Loucy (cell line): ENCODE results near the gene SLC19A1.

ENCODE experiments used
- CTCF ChIP-seq: fragments of 200-600 bp; sonication (generic); conservative IDR thresholded peaks from 2 replicates; pipeline ENCODE4 v1.5.1; 2014; ENCODE audit warnings: mild to moderate bottlenecking, antibody characterized with exemption, low read length
- EZH2phosphoT487 ChIP-seq: fragments of 200-600 bp; IDR thresholded peaks from 2 replicates; pipeline ENCODE4 v1.6.1; 2018; ENCODE audit warnings: antibody characterized with exemption, mild to moderate bottlenecking, moderate library complexity, borderline replicate concordance

DNA sequence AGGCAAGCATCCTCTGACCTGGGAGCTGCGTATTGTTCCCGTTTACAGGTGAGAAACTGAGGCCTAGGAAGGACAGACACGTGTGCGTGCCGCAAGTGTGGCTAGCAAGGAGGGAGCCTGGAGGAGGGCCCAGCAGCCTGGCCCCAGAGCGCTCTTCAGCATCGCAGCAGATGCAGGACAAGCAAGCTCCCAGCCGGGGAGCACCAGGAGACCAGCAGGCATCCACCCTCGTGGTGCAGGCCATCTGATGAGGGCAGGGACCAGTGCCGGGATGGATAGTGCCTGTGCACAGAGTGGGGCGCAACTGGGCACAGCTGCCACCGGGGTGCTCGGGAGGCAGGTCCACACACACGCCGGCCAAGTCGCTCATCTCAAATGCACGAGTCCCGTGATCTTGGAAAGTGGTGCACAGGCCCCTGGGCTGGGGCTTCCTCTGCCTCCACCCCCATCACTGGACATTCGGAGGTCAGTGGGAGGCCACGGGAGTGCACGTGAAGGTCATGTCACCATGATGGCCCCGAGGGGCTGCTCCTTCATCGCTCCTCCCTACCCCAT, 82.2 kb downstream of the SLC19A1 start:
- TF ChIP-seq CTCF (no peak), EZH2phosphoT487 (no peak)
